ENCODE measurements around the gene NAV2. TPM values are rescaled to one million over a fixed set of nuclear protein-coding genes. Genes with fewer than 3 reads are reported as not detected.

The NAV2 gene
- total RNA-seq, 1 donor: 11.2 TPM

DNA sequence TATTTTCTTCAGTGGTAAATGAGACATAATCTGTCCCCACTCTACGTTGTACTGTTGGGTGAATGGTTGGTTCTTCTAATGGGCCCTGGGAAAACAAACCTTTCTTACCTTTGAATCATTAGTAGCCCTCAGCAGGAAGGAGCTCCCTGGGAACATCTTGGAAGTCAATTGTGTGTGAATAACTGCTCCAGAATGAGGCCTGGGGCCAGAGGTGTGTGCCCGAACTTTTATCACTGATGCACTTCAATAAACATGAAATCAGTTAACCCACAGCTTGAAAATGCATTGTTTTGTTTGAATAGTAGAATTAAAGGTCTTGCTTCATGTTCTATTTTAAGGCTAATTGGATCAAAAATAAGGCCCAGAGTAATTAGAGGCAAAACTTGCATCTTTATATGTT lies 67.1 kb downstream of the NAV2 start:
- TF ChIP-seq, protein P1, sequence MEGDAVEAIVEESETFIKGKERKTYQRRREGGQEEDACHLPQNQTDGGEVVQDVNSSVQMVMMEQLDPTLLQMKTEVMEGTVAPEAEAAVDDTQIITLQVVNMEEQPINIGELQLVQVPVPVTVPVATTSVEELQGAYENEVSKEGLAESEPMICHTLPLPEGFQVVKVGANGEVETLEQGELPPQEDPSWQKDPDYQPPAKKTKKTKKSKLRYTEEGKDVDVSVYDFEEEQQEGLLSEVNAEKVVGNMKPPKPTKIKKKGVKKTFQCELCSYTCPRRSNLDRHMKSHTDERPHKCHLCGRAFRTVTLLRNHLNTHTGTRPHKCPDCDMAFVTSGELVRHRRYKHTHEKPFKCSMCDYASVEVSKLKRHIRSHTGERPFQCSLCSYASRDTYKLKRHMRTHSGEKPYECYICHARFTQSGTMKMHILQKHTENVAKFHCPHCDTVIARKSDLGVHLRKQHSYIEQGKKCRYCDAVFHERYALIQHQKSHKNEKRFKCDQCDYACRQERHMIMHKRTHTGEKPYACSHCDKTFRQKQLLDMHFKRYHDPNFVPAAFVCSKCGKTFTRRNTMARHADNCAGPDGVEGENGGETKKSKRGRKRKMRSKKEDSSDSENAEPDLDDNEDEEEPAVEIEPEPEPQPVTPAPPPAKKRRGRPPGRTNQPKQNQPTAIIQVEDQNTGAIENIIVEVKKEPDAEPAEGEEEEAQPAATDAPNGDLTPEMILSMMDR (IDR thresholded peaks at IDR 0.05; ENCODE audit: insufficient read depth, low read depth, low read length): no peak
- DNase-seq (ENCODE audit: low read depth): no peak
- no peak overlapping the region for H3K4me3 ChIP-seq (ENCODE audit: low read depth, low read length)

DNA sequence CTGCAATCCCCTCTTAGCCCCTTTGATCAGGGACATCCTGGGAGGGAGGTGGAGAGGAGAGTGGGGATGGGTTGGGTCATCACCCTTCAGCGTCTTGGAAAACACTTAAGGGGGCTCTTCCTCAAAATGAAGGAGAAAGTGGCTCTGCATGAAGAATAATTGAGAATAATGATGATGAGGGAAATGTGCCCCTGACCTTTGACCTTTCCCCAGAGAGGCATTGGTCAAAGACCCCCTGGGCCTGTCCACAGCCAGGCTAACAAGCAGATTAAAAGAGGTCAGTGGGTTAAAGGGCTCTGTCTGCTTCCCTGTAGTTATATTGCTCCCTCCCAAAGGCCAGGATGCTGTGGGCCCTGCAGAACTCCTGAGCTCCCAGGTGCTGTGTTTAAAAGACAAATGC lies 68.7 kb downstream of the NAV2 start:
- DNase-seq (ENCODE audit: low read depth): no peak
- H3K4me3 ChIP-seq (ENCODE audit: low read depth, low read length): no peak overlapping the region
- TF ChIP-seq, protein P1 (IDR thresholded peaks at IDR 0.05; ENCODE audit: insufficient read depth, low read depth, low read length): no peak

DNA sequence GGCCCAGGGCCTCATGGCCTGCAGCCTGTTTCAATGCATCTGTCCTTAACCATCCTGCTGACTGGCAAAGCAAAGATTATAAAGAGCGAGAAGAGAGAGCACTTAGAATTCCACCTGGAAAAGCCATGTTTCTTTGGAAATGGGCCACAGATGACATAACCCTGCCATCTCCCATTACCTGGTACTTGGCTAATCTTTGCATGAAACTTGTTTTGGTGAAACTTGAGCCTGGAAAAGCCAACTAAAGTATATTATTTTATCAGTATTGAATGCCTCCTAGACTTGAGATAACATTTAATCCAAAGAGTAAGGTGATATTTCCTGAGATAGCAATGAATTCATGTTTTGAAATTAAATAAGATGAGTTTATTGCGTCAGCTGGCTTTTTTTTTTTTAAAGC lies 72.6 kb downstream of the NAV2 start:
- no peak for DNase-seq (ENCODE audit: low read depth)
- H3K4me3 ChIP-seq (ENCODE audit: low read depth, low read length): no peak overlapping the region

DNA sequence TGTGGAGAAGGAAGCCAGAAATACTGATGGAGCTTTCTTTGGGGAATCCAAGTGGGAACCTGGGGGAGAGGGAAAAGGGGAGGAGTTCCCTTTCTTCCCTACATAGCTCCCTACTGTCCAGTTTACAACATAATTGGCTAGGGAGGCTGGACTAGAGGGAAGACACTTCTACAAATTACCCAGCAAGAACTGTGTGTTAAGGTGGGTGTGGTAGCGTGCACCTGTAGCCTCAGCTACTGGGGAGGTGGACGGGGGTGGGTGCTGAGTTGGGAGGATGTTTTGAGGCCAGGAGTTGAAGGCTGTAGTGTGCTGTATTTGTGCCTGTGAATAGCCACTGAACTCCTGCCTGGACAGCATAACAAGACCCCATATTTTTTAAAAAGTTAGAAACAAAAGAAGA lies 74.0 kb downstream of the NAV2 start:
- TF ChIP-seq, protein P1 (IDR thresholded peaks at IDR 0.05; ENCODE audit: insufficient read depth, low read depth, low read length): no peak
- DNase-seq (ENCODE audit: low read depth): no peak
- no peak overlapping the region for H3K4me3 ChIP-seq (ENCODE audit: low read depth, low read length)

More for the DNA sequence above, 72.6 kb downstream of the NAV2 start:
- TF ChIP-seq, protein P1 (IDR thresholded peaks at IDR 0.05; ENCODE audit: insufficient read depth, low read depth, low read length): no peak

DNA sequence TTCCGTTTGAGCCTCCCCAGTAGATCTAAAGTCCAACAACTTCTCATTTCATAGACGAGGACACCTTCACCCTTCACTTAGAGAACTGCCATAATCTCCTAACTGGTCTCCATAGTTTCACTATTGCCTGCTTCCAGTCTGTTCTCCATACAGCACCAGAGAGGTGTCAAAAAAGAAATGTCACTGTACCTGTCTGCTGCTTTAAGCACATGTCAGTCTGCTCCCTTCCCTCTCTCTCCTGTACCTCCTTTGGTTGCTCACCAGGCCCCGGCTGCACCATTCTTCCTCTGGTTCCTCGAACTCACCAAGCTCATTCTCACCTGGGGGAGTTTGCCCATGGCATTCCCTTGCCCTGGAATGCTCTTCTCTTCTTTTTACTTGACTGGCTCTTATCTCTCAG lies 75.8 kb downstream of the NAV2 start:
- no peak for DNase-seq (ENCODE audit: low read depth)
- H3K4me3 ChIP-seq (ENCODE audit: low read depth, low read length): no peak overlapping the region
- TF ChIP-seq, protein P1 (IDR thresholded peaks at IDR 0.05; ENCODE audit: insufficient read depth, low read depth, low read length): no peak

DNA sequence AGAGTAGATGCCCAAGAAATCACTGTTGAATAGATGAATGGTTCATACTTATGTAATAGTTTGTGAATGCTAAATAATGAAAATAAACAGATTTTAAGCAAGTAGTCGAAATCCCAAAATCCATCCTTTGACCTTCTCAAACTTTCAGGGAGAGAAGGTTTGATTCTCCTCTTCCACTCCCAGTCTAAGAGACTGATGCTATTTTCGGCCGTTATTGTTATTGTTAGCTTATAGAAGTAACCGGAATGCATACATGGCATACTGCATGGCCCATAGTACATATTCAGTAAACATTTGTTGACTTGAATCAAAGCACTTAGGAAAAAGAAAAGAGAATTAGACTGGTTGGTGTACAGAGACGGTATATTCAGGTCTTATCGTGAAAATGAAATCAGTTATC lies 76.6 kb downstream of the NAV2 start:
- TF ChIP-seq, protein P1 (IDR thresholded peaks at IDR 0.05; ENCODE audit: insufficient read depth, low read depth, low read length): no peak
- H3K4me3 ChIP-seq (ENCODE audit: low read depth, low read length): no peak overlapping the region
- DNase-seq (ENCODE audit: low read depth): no peak

Measured in fibroblast of villous mesenchyme (primary cell).